PC-9 (cell line): ENCODE data around the gene COL16A1.

Experiments
- CTCF ChIP-seq: fragments of 200-600 bp; sonication (generic); conservative IDR thresholded peaks from 2 replicates; pipeline ENCODE4 v1.6.1; 2017; ENCODE audit warnings: mixed run types, antibody characterized with exemption, mild to moderate bottlenecking, moderate library complexity
- EZH2 ChIP-seq: fragments of 200-600 bp; sonication (generic); IDR thresholded peaks from 2 replicates; pipeline ENCODE4 v1.8.0; 2017; ENCODE audit warnings: antibody characterized with exemption, low read depth

DNA sequence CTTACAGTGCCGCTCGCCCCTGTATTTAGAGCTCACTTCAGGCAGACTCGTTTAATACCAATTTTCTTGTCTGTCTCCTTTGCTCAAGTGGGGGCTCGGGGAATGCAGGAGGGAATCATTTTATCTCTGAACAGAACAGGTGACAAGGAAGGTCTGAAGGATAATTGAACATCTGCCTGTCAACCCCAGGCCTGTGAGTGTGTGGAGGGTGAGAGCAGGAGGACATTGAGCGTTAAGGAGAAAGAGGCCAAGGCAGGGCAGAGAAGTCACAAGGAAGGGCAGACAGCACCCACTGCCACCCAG, 49.4 kb downstream of the COL16A1 start:
- no peak for TF ChIP-seq CTCF
- TF ChIP-seq EZH2, result no peak
